Measurements from ENCODE around the gene CAMK2D.
"Not testable (repeated sequence)": the region's sequence is repeated elsewhere in the genome, so short reads cannot be mapped to it uniquely, and the experiment has no call there.

Gene CAMK2D

GRCh38 chr4:113700602-113701150 lies 60.9 kb downstream of the CAMK2D start:
- 0 out of 2 replicates have a peak, but pooled peaks cover 5% of the 10 kb centered on the region for H3K4me1 ChIP-seq (ENCODE audit: insufficient read depth, low read length)
- H3K4me3 ChIP-seq (ENCODE audit: low read length) = no peak overlapping the region
- H3K9ac ChIP-seq (ENCODE audit: low read depth, low read length) = no peak overlapping the region
- no peaks in the 10 kb centered on the region for H3K9me3 ChIP-seq (ENCODE audit: insufficient read depth, low read depth, low read length)
- H3K36me3 ChIP-seq (ENCODE audit: insufficient read depth, low read length) = no peaks in the 10 kb centered on the region
- H3K27ac ChIP-seq (ENCODE audit: low read depth, low read length) = no peak overlapping the region
- WGBS = 91% methylated on average over 2 of the region's 2 CpGs
- no peaks in the 10 kb centered on the region for H3K27me3 ChIP-seq (ENCODE audit: insufficient read depth, low read length)

- Histone ChIP-seq H3K27me3 (ENCODE audit: insufficient read depth, low read length) (no peaks in the 10 kb centered on the region), H3K36me3 (ENCODE audit: insufficient read depth, low read length) (no peaks in the 10 kb centered on the region), H3K9ac (ENCODE audit: low read depth, low read length) (no peak overlapping the region), H3K9me3 (ENCODE audit: insufficient read depth, low read depth, low read length) (no peaks in the 10 kb centered on the region), H3K4me3 (ENCODE audit: low read length) (no peak overlapping the region), H3K4me1 (ENCODE audit: insufficient read depth, low read length) (no peaks in the 10 kb centered on the region), H3K27ac (ENCODE audit: low read depth, low read length) (no peak overlapping the region)
- 95% methylated on average over 2 of the region's 2 CpGs for WGBS
Observed at GRCh38 chr4:113699772-113700171, 61.8 kb downstream of the CAMK2D start.

GRCh38 chr4:113697429-113697828 lies 64.1 kb downstream of the CAMK2D start:
- H3K27ac ChIP-seq (ENCODE audit: low read depth, low read length) = no peak overlapping the region

GRCh38 chr4:113695328-113696169 lies 66.0 kb downstream of the CAMK2D start:
- Histone ChIP-seq H3K9ac (ENCODE audit: low read depth, low read length) (no peak overlapping the region), H3K36me3 (ENCODE audit: insufficient read depth, low read length) (no peaks in the 10 kb centered on the region), H3K4me3 (ENCODE audit: low read length) (no peak overlapping the region), H3K27me3 (ENCODE audit: insufficient read depth, low read length) (no peaks in the 10 kb centered on the region), H3K9me3 (ENCODE audit: insufficient read depth, low read depth, low read length) (no peaks in the 10 kb centered on the region), H3K4me1 (ENCODE audit: insufficient read depth, low read length) (no peaks in the 10 kb centered on the region), H3K27ac (ENCODE audit: low read depth, low read length) (no peak overlapping the region)
- 91% methylated on average over 3 of the region's 3 CpGs for WGBS

More at GRCh38 chr4:113697429-113697828, 64.1 kb downstream of the CAMK2D start:
- Histone ChIP-seq H3K4me3 (ENCODE audit: low read length) (no peak overlapping the region), H3K9me3 (ENCODE audit: insufficient read depth, low read depth, low read length) (no peaks in the 10 kb centered on the region), H3K4me1 (ENCODE audit: insufficient read depth, low read length) (no peaks in the 10 kb centered on the region), H3K27me3 (ENCODE audit: insufficient read depth, low read length) (no peaks in the 10 kb centered on the region), H3K9ac (ENCODE audit: low read depth, low read length) (no peak overlapping the region), H3K36me3 (ENCODE audit: insufficient read depth, low read length) (no peaks in the 10 kb centered on the region)
- 93% methylated on average over 1 of the region's 2 CpGs for WGBS

GRCh38 chr4:113694008-113694407 lies 67.5 kb downstream of the CAMK2D start:
- WGBS = 90% methylated on average over 2 of the region's 2 CpGs

GRCh38 chr4:113692809-113693411 lies 68.6 kb downstream of the CAMK2D start:
- H3K27ac ChIP-seq (ENCODE audit: low read depth, low read length) = no peak overlapping the region
- H3K9me3 ChIP-seq (ENCODE audit: insufficient read depth, low read depth, low read length) = no peaks in the 10 kb centered on the region
- H3K9ac ChIP-seq (ENCODE audit: low read depth, low read length) = no peak overlapping the region
- H3K27me3 ChIP-seq (ENCODE audit: insufficient read depth, low read length) = no peaks in the 10 kb centered on the region
- 97% methylated on average over 2 of the region's 3 CpGs for WGBS
- no peaks in the 10 kb centered on the region for H3K4me1 ChIP-seq (ENCODE audit: insufficient read depth, low read length)
- no peak overlapping the region for H3K4me3 ChIP-seq (ENCODE audit: low read length)
- no peaks in the 10 kb centered on the region for H3K36me3 ChIP-seq (ENCODE audit: insufficient read depth, low read length)

More at GRCh38 chr4:113694008-113694407, 67.5 kb downstream of the CAMK2D start:
- Histone ChIP-seq H3K9ac (ENCODE audit: low read depth, low read length) (no peak overlapping the region), H3K27me3 (ENCODE audit: insufficient read depth, low read length) (no peaks in the 10 kb centered on the region), H3K9me3 (ENCODE audit: insufficient read depth, low read depth, low read length) (no peaks in the 10 kb centered on the region), H3K4me1 (ENCODE audit: insufficient read depth, low read length) (no peaks in the 10 kb centered on the region), H3K27ac (ENCODE audit: low read depth, low read length) (no peak overlapping the region), H3K36me3 (ENCODE audit: insufficient read depth, low read length) (no peaks in the 10 kb centered on the region), H3K4me3 (ENCODE audit: low read length) (no peak overlapping the region)

- Histone ChIP-seq H3K9me3 (ENCODE audit: insufficient read depth, low read depth, low read length) (no peaks in the 10 kb centered on the region), H3K36me3 (ENCODE audit: insufficient read depth, low read length) (no peaks in the 10 kb centered on the region), H3K27ac (ENCODE audit: low read depth, low read length) (no peak overlapping the region), H3K4me1 (ENCODE audit: insufficient read depth, low read length) (no peaks in the 10 kb centered on the region), H3K9ac (ENCODE audit: low read depth, low read length) (no peak overlapping the region), H3K4me3 (ENCODE audit: low read length) (no peak overlapping the region), H3K27me3 (ENCODE audit: insufficient read depth, low read length) (no peaks in the 10 kb centered on the region)
- 93% methylated on average over 1 of the region's 2 CpGs for WGBS
Observed at GRCh38 chr4:113691676-113692075, 69.9 kb downstream of the CAMK2D start.

- H3K27me3 ChIP-seq (ENCODE audit: insufficient read depth, low read length) = no peaks in the 10 kb centered on the region
- H3K4me1 ChIP-seq (ENCODE audit: insufficient read depth, low read length) = no peaks in the 10 kb centered on the region
- no peaks in the 10 kb centered on the region for H3K9me3 ChIP-seq (ENCODE audit: insufficient read depth, low read depth, low read length)
- H3K4me3 ChIP-seq (ENCODE audit: low read length) = no peak overlapping the region
- no peaks in the 10 kb centered on the region for H3K36me3 ChIP-seq (ENCODE audit: insufficient read depth, low read length)
- 91% methylated on average over 1 of the region's 1 CpG for WGBS
- no peak overlapping the region for H3K27ac ChIP-seq (ENCODE audit: low read depth, low read length)
- no peak overlapping the region for H3K9ac ChIP-seq (ENCODE audit: low read depth, low read length)
Observed at GRCh38 chr4:113689394-113689793, 72.1 kb downstream of the CAMK2D start.

GRCh38 chr4:113687067-113687718 lies 74.3 kb downstream of the CAMK2D start:
- Histone ChIP-seq H3K9ac (ENCODE audit: low read depth, low read length) (no peak overlapping the region), H3K27me3 (ENCODE audit: insufficient read depth, low read length) (no peaks in the 10 kb centered on the region), H3K36me3 (ENCODE audit: insufficient read depth, low read length) (no peaks in the 10 kb centered on the region), H3K4me1 (ENCODE audit: insufficient read depth, low read length) (no peaks in the 10 kb centered on the region), H3K9me3 (ENCODE audit: insufficient read depth, low read depth, low read length) (no peaks in the 10 kb centered on the region), H3K4me3 (ENCODE audit: low read length) (no peak overlapping the region), H3K27ac (ENCODE audit: low read depth, low read length) (no peak overlapping the region)
- 91% methylated on average over 4 of the region's 4 CpGs for WGBS

- not testable (repeated sequence) for H3K4me1 ChIP-seq (ENCODE audit: insufficient read depth, low read length); H3K9ac ChIP-seq (ENCODE audit: low read depth, low read length); H3K4me3 ChIP-seq (ENCODE audit: low read length); H3K9me3 ChIP-seq (ENCODE audit: insufficient read depth, low read depth, low read length); H3K27me3 ChIP-seq (ENCODE audit: insufficient read depth, low read length); H3K36me3 ChIP-seq (ENCODE audit: insufficient read depth, low read length); H3K27ac ChIP-seq (ENCODE audit: low read depth, low read length)
- 91% methylated on average over 4 of the region's 4 CpGs for WGBS
Observed at GRCh38 chr4:113685157-113685556, 76.4 kb downstream of the CAMK2D start.

GRCh38 chr4:113684534-113685091 lies 76.9 kb downstream of the CAMK2D start:
- Histone ChIP-seq H3K9ac (ENCODE audit: low read depth, low read length) (no peak overlapping the region), H3K9me3 (ENCODE audit: insufficient read depth, low read depth, low read length) (no peaks in the 10 kb centered on the region)
- WGBS = 96% methylated on average over 2 of the region's 2 CpGs

More at GRCh38 chr4:113684534-113685091, 76.9 kb downstream of the CAMK2D start:
- Histone ChIP-seq H3K36me3 (ENCODE audit: insufficient read depth, low read length) (no peaks in the 10 kb centered on the region), H3K27me3 (ENCODE audit: insufficient read depth, low read length) (no peaks in the 10 kb centered on the region), H3K27ac (ENCODE audit: low read depth, low read length) (no peak overlapping the region), H3K4me3 (ENCODE audit: low read length) (no peak overlapping the region), H3K4me1 (ENCODE audit: insufficient read depth, low read length) (no peaks in the 10 kb centered on the region)
